Inferior parietal cortex (tissue), 1 donor: Measurements from ENCODE around the gene LHFPL6.

Experiments used
- DNase-seq: peaks from one replicate; pipeline ENCODE4 v3.0.0-alpha.2; 2016; ENCODE audit errors: extremely low spot score

Gene LHFPL6

DNA sequence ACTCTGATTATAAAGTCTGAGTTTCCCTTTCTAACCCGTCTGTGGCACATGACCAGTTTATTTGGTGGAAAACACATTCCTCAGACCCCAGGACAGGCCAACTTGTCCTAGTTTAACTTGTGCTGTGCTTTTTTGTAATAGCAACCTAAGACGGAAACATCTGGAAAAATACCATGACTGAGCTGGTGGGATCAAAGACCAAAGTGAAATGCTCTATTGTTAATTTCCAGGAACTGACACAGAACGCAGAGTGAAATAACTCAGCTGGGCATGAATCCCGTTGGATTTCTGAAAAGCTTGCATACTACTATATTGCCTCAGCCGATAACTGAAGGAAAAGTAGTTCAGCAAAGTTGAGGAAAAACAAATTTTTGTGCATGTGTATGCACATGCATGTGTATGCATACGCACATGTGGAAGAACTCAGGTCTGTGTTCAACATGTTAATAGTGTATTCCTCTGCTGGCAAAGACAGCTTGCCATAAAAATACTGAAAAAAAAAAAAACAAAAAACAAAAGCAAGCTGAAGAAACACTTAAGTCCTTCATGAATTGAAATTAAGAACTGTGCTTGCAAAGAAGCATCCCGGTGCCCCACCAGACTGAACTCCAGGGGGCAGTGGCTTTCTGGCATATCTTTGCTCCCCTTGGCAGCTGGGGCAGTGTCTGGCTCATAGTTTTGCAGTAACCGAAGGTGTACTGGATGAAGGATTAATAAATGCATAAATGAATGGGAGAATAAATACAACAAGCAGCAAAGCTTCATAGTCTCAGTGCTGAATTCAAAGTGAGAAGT lies 187.8 kb downstream of the LHFPL6 start:
- peak; percentile 52 for DNase-seq

GRCh38 chr13:39414339-39414738 lies 188.7 kb downstream of the LHFPL6 start:
- no peak for DNase-seq

GRCh38 chr13:39411511-39411910 lies 191.5 kb downstream of the LHFPL6 start:
- DNase-seq: no peak

DNA sequence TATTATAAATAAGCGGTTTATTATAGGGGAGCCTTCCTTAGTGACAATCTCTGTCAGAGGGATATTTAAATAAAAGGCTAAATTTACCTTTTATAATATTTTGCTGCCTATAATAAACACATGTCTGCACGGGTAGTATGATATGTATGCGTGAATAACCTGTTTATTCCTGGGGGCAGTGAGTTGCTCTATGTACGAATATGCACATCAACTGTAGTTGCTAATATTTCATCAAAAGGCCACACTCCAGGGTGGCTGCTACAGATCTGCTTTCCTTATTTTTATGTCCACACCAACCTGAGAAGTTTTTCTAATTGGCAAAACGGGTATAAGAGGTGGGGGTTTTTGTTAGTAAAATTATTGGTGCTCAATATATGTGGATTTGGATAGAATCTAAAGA lies 192.0 kb downstream of the LHFPL6 start:
- no peak for DNase-seq

DNA sequence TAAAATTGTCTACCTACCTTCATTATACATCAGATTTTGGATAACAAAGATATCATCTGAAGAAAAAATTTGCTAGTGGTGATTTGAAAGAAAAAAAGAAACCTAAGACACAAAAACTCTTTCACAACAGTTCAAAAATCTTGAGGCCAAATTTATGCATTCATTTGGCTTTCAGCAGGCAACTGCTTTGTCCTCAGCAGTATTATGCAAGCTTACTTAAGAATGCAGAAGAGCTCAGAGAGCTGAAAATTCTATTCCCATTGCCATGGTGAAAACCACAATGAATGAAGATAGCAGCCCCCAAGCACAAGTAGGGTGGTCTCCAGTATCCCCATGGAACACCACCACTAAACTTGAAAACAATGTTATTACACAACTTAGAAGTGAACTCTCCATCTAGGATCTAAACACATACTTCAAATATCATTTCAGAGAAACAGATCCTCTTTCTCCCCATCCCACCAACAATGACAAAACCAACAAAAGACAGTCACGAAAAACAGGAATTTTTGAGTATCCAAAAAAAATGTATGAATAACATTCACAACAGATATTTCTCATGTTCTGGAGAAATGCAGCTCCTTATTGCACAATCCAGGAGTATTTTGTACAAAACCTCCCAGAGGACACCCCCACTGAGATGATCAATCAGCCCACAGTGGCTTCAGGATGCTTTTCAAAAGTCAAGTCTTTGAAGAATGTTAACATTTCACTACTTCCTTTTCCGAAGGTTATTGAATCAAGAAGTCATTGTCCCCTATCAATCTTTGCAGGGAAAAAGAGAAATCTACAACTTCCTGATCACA lies 192.7 kb downstream of the LHFPL6 start:
- DNase-seq: peak; percentile 45

GRCh38 chr13:39408512-39408911 lies 194.5 kb downstream of the LHFPL6 start:
- no peak for DNase-seq

GRCh38 chr13:39407786-39408185 lies 195.2 kb downstream of the LHFPL6 start:
- DNase-seq: no peak

DNA sequence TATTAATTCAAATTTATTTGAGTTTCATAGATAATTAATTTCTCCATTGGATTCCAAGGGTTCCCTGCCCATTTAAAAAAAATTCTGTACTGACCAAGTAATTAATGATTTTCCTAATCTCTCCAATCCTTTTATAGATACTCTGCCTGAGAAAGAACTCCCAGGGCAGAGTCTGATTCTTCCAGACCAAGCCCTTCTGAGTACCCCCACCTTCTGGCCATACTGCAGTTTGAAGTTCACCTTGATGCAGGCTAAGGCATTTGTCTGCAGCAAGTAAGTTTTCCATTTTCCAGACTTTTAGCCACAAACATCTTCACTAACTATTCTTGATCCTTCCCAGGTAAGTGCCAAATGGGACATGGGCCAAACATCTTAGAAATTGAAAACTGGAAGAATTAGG lies 195.9 kb downstream of the LHFPL6 start:
- DNase-seq: no peak

GRCh38 chr13:39406688-39407087 lies 196.3 kb downstream of the LHFPL6 start:
- DNase-seq: no peak

DNA sequence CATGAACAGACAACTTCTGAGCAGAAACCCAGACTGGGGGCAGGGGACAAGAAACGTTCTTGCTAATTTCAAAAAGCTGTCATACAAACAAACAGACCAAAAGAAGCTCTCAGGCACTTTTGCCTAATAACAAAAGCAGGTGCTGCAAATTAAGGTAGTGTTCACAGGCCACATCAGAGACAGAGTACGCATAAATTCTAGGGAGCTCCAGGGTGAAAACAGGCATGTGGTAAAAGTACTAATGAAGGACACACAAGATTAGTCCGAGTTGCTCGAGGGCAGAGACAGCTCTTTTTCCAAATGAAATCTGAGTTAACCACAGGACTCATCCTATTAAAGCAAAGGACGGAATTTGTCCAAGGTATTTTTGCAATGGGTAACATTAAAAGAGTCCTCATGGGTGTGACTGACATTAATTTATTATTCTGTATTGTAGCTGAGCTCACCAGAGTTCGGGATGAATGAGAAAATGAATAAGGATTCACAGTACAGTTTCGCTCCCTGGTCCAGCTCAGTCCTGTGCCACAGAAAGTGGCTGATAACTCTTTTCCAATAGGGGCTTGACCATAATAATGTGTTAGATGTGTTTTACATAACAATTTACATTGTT lies 197.3 kb downstream of the LHFPL6 start:
- no peak for DNase-seq

DNA sequence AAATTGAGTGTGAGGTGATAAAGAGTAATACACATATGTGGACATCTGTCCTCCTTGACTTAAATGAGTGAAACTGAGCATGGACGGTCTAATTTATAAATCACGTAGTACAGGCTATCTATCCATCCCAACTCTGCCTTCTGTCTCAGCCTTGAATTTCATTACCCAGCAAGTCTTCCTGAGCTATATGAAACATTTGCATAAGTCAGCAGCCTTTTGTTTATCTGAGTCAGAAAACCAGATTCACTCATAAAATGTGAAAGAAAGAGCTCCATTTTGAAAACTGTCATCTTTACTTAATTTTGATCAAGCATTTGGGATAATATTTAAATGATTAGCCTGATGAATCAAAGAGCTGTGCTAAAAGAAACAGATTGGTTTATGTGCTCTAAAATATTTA lies 197.9 kb downstream of the LHFPL6 start:
- DNase-seq: no peak

GRCh38 chr13:39403106-39403505 lies 199.9 kb downstream of the LHFPL6 start:
- DNase-seq: no peak

DNA sequence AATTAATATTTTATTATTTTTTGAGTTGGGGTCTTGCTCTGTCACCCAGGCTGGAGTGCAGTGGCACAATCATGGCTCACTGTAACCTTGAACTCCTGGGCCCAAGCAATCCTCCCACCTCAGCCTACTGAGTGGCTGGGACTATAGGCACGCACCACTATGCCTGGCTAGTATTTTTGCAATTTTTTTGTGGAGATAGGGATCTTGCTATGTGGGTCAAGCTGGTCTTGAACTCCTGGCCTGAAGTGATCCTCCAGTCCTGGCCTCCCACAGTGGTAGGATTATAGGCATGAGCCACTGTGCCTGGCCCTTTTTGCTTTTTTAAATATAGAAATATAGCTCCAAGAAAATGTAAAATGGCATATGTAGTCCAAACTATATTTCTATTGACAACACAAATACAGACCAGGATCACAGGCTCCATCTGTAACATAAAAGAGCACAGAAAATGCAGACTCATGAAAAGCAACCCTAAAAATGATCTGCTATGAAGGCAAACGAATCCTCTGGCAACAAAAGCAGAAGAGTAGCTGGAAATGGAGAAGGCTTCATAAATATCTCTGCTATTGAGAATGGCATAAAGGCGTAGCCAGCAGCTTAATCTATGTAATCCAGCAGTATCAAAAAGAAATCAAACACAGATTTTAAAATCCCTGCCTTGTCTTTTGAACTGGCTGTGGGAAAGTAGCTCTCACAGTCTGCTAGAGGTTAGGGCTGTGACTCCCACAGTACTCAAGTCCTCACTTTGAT lies 200.6 kb downstream of the LHFPL6 start:
- no peak for DNase-seq

DNA sequence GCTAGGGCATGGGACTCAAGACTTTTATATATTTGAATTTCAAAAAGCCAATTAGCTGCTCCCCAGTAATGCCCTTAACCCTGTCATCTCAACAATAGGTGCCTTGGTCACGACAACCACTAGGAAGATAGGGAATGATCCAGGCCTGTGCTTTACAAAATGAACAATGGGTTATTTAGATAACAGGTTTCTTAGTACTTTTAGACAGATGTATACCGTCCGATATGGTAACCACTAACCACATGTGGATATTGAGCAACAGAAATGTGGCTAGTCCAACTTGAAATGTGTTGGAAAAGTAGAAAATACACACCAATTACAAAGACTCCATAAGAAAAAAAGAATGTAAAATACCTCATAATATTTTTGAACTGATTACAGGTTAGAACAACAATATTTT lies 201.2 kb downstream of the LHFPL6 start:
- DNase-seq: no peak

GRCh38 chr13:39401046-39401705 lies 201.8 kb downstream of the LHFPL6 start:
- peak; percentile 51 for DNase-seq

GRCh38 chr13:39399102-39399501 lies 203.9 kb downstream of the LHFPL6 start:
- no peak for DNase-seq

- no peak for DNase-seq
Observed at GRCh38 chr13:39397896-39398265, 205.1 kb downstream of the LHFPL6 start.

DNA sequence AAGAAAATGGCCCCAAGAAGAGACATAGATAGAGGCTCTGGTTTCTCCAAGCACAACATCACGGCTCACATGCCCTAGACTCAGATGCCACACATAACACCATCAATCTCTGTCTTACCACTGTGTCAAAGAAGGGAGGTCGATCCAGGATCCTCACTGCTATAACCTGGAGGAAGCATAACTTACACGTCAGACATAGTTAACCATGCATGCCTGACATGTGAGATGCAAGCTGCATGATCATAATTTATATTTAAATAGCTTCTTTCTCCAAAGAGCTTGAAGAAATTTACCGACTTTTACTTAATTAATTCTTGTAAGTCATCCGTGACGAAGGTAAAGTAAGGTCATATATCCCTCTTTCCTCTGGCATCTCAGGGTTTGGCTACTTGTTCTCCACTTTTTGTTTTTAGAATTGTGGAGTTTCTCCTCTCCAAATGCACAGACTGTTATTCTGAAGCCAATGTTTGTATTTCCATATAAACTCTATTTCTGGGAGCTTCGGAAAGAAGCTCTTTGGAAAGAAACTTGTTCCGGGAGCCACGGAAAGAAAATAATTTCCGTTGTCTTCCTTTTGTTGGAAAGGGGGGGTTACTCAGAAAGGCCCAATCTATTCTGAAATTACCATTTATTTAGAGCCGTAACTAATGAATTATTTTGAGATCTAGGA lies 205.6 kb downstream of the LHFPL6 start:
- no peak for DNase-seq

- no peak for DNase-seq
Observed at GRCh38 chr13:39394796-39395678, 208.0 kb downstream of the LHFPL6 start.

DNA sequence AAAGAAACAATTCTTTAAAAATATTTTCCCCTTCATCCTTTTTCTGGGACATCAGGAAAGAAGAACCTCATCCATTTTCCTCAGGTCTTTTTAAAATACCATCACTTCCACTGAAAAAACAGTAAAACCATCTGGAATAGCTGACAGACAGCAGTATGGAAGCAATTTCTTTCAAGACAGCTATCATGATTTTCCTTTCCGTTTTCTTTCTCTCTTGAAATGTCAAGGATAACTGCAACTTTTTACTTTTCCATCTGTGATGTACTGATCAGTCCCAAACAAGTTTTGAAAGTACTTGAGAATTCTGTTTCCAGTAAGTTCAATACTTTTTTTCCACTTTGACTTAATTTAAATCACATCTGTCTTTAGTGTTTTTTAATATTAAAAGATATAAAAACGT lies 211.2 kb downstream of the LHFPL6 start:
- no peak for DNase-seq
